ENCODE measurements around the gene GSG1L. TPM values are rescaled to one million over a fixed set of nuclear protein-coding genes. Genes with fewer than 3 reads are reported as not detected.
A peak's percentile ranks its signal among the peaks of the same experiment; 100 is the strongest.
"Not testable (repeated sequence)": the region's sequence is repeated elsewhere in the genome, so short reads cannot be mapped to it uniquely, and the experiment has no call there.

GSG1L gene
- total RNA-seq, 1 experiment from 2014 or later: 2.3 TPM

DNA sequence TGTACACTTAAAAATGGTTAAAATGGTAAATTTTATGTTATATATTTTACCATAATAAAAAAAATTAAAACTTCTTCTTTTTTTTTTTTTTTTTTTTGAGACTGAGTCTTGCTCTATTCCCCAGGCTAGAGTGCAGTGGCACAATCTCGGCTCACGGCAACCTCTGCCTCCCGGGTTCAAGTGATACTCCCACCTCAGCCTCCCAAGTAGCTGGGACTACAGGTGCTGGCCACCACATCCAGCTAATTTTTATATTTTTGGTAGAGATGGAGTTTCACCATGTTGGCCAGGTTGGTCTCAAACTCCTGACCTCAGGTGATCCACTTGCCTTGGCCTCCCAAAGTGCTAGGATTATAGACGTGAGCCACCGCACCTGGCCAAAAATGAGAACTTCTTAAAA, 121.4 kb downstream of the GSG1L start:
- in situ Hi-C loops (cut with HindIII; ENCODE audit: low pct_unique_long_range_greater_than_20kb, low sequenced_read_pairs); DNase-seq (ENCODE audit: low read depth): not testable (repeated sequence)

- in situ Hi-C loops (cut with HindIII; ENCODE audit: low pct_unique_long_range_greater_than_20kb, low sequenced_read_pairs): no loop called here
- no peak for DNase-seq (ENCODE audit: low read depth)
These were observed 128.4 kb downstream of the GSG1L start for GRCh38 chr16:27935076-27935475.

- in situ Hi-C loops (cut with HindIII; ENCODE audit: low pct_unique_long_range_greater_than_20kb, low sequenced_read_pairs): no loop called here
- no peak for DNase-seq (ENCODE audit: low read depth)
These were observed 130.9 kb downstream of the GSG1L start for GRCh38 chr16:27932542-27933135.

DNA sequence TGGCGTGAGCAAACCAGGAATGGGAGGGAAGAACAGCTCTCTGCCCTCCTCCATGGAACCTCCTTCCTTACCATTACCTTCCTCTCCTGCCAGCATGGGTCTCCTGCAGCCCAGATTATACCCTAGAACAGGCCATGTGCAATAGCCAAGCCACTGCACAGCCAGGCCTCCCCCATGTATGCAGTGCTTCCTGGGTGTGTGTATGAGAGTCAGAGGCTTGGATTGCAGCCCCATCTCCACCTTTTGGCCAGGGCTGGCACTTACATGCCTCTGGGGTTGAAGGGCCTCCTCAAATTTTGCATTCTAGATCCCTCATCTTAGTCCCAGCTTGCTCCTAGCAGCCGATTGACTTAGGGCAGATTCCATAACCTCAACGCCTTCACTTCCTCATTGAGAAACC, 133.7 kb downstream of the GSG1L start:
- no peak for DNase-seq (ENCODE audit: low read depth)
- in situ Hi-C loops (cut with HindIII; ENCODE audit: low pct_unique_long_range_greater_than_20kb, low sequenced_read_pairs): no loop called here

GRCh38 chr16:27928542-27928941, 135.0 kb downstream of the GSG1L start:
- in situ Hi-C loops (cut with HindIII; ENCODE audit: low pct_unique_long_range_greater_than_20kb, low sequenced_read_pairs): no loop called here
- no peak for DNase-seq (ENCODE audit: low read depth)

- in situ Hi-C loops (cut with HindIII; ENCODE audit: low pct_unique_long_range_greater_than_20kb, low sequenced_read_pairs): no loop called here
- no peak for DNase-seq (ENCODE audit: low read depth)
These were observed 136.1 kb downstream of the GSG1L start for GRCh38 chr16:27927266-27927901.

DNA sequence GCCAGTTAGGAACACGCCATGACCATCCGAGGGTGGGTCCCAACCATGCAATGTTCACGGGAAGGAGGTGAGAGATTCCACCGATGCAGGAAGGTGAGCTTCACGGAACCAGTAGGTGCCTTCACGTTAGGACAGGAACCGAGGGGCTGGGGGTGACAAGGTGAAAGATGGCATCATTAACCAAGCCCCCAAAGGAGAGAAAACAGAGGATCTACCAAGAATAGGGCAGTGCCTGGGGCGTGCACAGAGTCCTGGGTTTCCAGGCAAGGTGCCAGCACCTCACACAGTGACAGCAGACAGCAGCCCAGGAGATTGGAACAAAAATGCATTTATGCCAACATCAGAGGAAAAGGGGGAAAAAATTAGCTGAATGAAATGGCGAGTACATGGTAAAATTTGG, 137.9 kb downstream of the GSG1L start:
- in situ Hi-C loops (cut with HindIII; ENCODE audit: low pct_unique_long_range_greater_than_20kb, low sequenced_read_pairs): no loop called here
- DNase-seq (ENCODE audit: low read depth): no peak

DNA sequence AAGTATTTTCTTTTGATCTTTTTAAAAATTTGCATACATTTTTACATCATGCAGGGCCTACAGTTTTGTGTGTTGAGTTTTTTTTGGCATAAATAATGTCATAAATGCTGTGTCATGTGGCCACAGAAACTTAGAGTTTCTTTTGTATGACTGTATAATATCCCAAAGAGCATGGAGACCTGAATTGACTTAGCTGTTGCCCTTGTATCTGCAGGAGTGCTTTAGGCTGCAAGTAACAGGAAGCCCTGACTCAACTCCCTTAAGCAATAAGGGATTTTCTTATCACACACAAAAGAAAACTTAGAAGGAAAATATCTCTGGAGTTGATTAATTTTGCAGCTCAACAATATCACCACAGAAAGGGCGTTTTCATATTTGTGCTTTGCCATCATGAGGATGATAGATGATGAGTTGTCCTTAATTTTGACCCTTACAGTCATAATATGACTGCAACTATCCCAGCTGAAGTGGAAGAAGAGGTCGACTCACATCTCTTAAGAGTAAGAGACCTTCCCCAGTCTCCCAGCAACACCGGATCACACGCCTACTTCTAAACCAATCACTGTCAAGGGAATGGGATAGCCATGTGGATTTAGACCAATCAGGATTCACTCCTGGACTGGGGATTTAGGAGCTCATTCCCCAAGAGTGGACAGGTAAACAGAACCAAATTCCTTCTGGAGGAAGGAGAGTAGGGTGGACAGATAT, 138.9 kb downstream of the GSG1L start:
- in situ Hi-C loops (cut with HindIII; ENCODE audit: low pct_unique_long_range_greater_than_20kb, low sequenced_read_pairs): no loop called here
- DNase-seq (ENCODE audit: low read depth): peak; percentile 14

DNA sequence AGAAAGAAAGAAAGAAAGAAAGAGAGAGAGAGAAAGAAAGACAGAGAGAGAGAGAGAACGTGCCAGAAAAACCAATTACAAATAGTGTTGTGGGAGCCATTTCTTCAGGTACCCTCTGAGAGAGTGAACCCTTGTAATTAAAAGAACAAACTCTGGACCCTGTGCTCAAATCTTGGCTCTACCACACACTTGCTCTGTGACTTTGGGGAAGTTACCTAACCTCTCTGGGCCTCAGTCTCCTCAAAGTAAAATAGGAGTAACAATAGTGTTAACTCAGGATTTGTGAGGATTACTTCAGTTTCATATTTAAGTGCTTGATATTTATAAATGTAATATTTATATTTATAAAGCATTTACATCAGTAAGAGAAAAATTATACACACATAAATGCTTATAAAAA, 139.8 kb downstream of the GSG1L start:
- in situ Hi-C loops (cut with HindIII; ENCODE audit: low pct_unique_long_range_greater_than_20kb, low sequenced_read_pairs): no loop called here
- DNase-seq (ENCODE audit: low read depth): no peak

- in situ Hi-C loops (cut with HindIII; ENCODE audit: low pct_unique_long_range_greater_than_20kb, low sequenced_read_pairs): no loop called here
- DNase-seq (ENCODE audit: low read depth): no peak
These were observed 141.1 kb downstream of the GSG1L start for GRCh38 chr16:27922433-27922832.

- in situ Hi-C loops (cut with HindIII; ENCODE audit: low pct_unique_long_range_greater_than_20kb, low sequenced_read_pairs): no loop called here
- no peak for DNase-seq (ENCODE audit: low read depth)
These were observed 142.4 kb downstream of the GSG1L start for GRCh38 chr16:27921134-27921533.

GRCh38 chr16:27920391-27920891, 143.1 kb downstream of the GSG1L start:
- no peak for DNase-seq (ENCODE audit: low read depth)
- in situ Hi-C loops (cut with HindIII; ENCODE audit: low pct_unique_long_range_greater_than_20kb, low sequenced_read_pairs): no loop called here

DNA sequence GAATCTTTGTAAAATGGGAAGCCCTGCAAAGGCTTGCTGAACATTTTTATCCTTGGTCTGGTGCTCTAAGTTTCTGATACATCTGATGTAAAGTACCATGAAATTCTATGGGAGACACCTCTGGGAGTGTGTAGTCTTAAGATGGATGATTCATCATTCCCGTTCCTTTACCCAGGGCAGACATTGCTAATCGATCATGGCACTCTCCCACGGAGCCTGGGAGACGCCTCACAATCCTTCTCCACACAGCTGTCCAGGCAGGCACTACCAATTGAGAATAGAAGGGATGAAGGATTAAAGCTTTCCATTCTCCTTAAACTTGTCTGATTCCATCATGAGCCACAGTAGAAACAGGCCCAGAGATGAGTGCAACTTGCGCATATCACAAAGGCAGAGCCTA, 144.8 kb downstream of the GSG1L start:
- DNase-seq (ENCODE audit: low read depth): no peak
- in situ Hi-C loops (cut with HindIII; ENCODE audit: low pct_unique_long_range_greater_than_20kb, low sequenced_read_pairs): no loop called here

DNA sequence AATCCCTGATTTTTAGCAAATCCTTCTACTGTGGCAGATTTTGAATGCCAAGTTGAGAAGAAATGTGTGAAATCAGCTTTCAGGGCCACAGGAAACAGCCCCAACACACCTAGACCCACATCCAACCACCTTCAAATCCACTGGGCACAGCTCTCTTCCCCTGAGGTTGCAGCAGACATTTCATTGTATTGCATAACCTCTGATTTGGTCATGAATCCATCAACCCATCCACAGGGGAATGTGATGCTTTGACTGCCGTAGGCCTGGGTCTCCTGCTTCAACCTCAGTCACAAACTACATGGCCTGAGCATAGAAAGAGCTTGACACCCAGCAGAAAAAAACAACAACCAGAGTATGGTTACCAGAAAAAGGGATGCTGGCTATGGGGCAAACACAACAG, 145.6 kb downstream of the GSG1L start:
- DNase-seq (ENCODE audit: low read depth): no peak
- in situ Hi-C loops (cut with HindIII; ENCODE audit: low pct_unique_long_range_greater_than_20kb, low sequenced_read_pairs): no loop called here

GRCh38 chr16:27911486-27911885, 152.0 kb downstream of the GSG1L start:
- in situ Hi-C loops (cut with HindIII; ENCODE audit: low pct_unique_long_range_greater_than_20kb, low sequenced_read_pairs): no loop called here
- DNase-seq (ENCODE audit: low read depth): no peak

- DNase-seq (ENCODE audit: low read depth): no peak
- in situ Hi-C loops (cut with HindIII; ENCODE audit: low pct_unique_long_range_greater_than_20kb, low sequenced_read_pairs): no loop called here
These were observed 156.0 kb downstream of the GSG1L start for GRCh38 chr16:27907457-27907972.

DNA sequence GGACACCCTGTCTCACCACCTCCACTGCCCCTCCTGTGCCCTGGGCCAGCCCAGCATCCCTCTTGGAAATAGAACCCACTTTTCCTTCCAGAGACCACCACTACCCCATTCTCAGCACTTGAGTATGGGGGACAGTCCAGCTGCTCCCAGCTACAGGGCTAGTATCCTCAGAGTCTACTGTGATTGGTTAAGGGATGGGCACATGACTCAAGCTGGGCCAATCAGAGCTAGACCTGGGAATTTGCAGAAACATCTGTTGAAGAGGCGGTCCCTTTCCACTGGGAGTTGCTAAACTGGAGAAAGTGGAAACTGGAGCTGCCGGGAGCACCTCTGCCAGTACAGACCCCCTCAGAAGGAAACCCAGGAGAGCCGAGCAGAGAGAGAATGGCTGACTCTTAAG, 156.6 kb downstream of the GSG1L start:
- in situ Hi-C loops (cut with HindIII; ENCODE audit: low pct_unique_long_range_greater_than_20kb, low sequenced_read_pairs): no loop called here
- no peak for DNase-seq (ENCODE audit: low read depth)

GRCh38 chr16:27903046-27903655, 160.4 kb downstream of the GSG1L start:
- DNase-seq (ENCODE audit: low read depth): no peak
- in situ Hi-C loops (cut with HindIII; ENCODE audit: low pct_unique_long_range_greater_than_20kb, low sequenced_read_pairs): no loop called here

DNA sequence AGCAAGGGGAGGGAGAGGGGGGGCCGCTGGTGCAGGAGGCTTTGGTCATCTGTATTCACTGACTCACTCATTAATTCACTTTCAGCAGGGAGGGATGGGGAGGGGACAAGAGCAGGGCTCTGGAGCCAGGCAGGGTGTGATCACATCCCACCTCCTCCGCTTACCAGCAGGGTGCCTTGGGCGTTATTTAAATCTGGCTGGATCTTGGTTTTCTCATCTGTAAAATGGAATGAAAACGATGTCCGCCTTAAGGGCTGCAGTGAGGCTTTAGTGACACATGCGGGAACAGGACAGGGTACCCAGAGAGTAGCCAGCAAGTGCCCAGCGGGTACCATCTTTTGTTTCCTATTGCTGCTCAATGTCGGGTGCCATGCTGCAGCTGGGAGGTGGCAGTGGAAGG, 161.0 kb downstream of the GSG1L start:
- no peak for DNase-seq (ENCODE audit: low read depth)
- in situ Hi-C loops (cut with HindIII; ENCODE audit: low pct_unique_long_range_greater_than_20kb, low sequenced_read_pairs): no loop called here

Measured in Caki2 (cell line).